Caco-2 (cell line): ENCODE measurements around the gene FHIP1B. TPM values are rescaled to one million over a fixed set of nuclear protein-coding genes. Genes with fewer than 3 reads are reported as not detected.

Source experiments
- BruUV-seq: library from RNA; stranded (reverse); fragments of 400-500 nt; replicated peaks from 2 replicates; lab custom pipeline; 2021; lab: Mats Ljungman, UMichigan
- CTCF ChIA-PET: fragments of 300-600 bp; sonication (Branson Sonifier 250); formaldehyde crosslinking; loops from one replicate; lab custom pipeline; 2022; ENCODE audit warnings: antibody characterized with exemption; lab: Charles Lee
- POLR2A ChIA-PET: fragments of 300-600 bp; sonication (Branson Sonifier 250); formaldehyde crosslinking; loops from one replicate; lab custom pipeline; 2022; ENCODE audit warnings: antibody characterized with exemption; lab: Charles Lee
- DNase-seq, 2 experiments: peaks; one replicate each; pipeline versions ENCODE4 v3.0.0 to v3.0.0-alpha.2; 2020 to 2022
- H3K27me3 ChIP-seq: replicated peaks from 2 replicates; pipeline ENCODE4 v1.6.0; 2011; ENCODE audit warnings: low read length; ENCODE audit not compliant: control insufficient read depth, insufficient read depth
- H3K36me3 ChIP-seq: 2 replicates; pipeline ENCODE4 v1.5.1; 2011; ENCODE audit warnings: low read length; ENCODE audit not compliant: control insufficient read depth, insufficient read depth
- H3K4me1 ChIP-seq: fragments of 250-450 bp; sonication (Bioruptor Pico); 2 replicates; pipeline ENCODE4 v1.5.1; 2020; ENCODE audit warnings: mild to moderate bottlenecking
- H3K4me3 ChIP-seq: 2 replicates; pipeline ENCODE4 v1.5.1; 2011; ENCODE audit warnings: low read depth, mild to moderate bottlenecking, control low read depth, low read length
- H3K9me3 ChIP-seq: fragments of 250-450 bp; sonication (Bioruptor Pico); 2 replicates; pipeline ENCODE4 v1.5.1; 2020; ENCODE audit warnings: mild to moderate bottlenecking, moderate library complexity
- H3K27ac Mint-ChIP-seq: one replicate; pipeline ENCODE4 v1.8.0; 2022; ENCODE audit warnings: mixed read lengths; ENCODE audit not compliant: unreplicated experiment
- H3K27me3 Mint-ChIP-seq: one replicate; pipeline ENCODE4 v1.8.0; 2022; ENCODE audit warnings: mixed read lengths; ENCODE audit not compliant: insufficient read depth, unreplicated experiment
- H3K36me3 Mint-ChIP-seq: one replicate; pipeline ENCODE4 v1.8.0; 2022; ENCODE audit warnings: mild to moderate bottlenecking, mixed read lengths; ENCODE audit not compliant: insufficient read depth, unreplicated experiment
- H3K4me1 Mint-ChIP-seq: one replicate; pipeline ENCODE4 v1.8.0; 2022; ENCODE audit warnings: low read depth, mixed read lengths; ENCODE audit not compliant: unreplicated experiment
- H3K4me3 Mint-ChIP-seq: one replicate; pipeline ENCODE4 v1.8.0; 2022; ENCODE audit warnings: mild to moderate bottlenecking, moderate library complexity, mixed read lengths; ENCODE audit not compliant: unreplicated experiment
- H3K9me3 Mint-ChIP-seq: one replicate; pipeline ENCODE4 v1.8.0; 2022; ENCODE audit warnings: mixed read lengths; ENCODE audit not compliant: unreplicated experiment
- CTCF ChIP-seq, 2 experiments: fragments of 200-600 bp in 1 of 2; IDR thresholded peaks; 1 replicate in 1 of 2; 2 replicates in 1 of 2; pipeline versions ENCODE4 v1.5.1 to v1.8.0; 2011 to 2022; ENCODE audit warnings: antibody characterized with exemption in 1 of 2, control low read depth in 1 of 2, inconsistent platforms in 1 of 2, low read depth in 1 of 2, low read length in 1 of 2, mild to moderate bottlenecking in 1 of 2, moderate library complexity in 1 of 2; ENCODE audit not compliant: insufficient read depth in 1 of 2, severe bottlenecking in 1 of 2, unreplicated experiment in 1 of 2
- intact Hi-C: fragments of 100-400 bp; cut with micrococcal nuclease; formaldehyde crosslinking; loops from one replicate; pipeline ENCODE4 v1.10.0; 2022; ENCODE audit not compliant: unreplicated experiment
- total RNA-seq: library from RNA; stranded (reverse); gene quantifications from 2 replicates; pipeline ENCODE4 v1.2.3, GENCODE V29; 2022

Gene FHIP1B
- total RNA-seq, 1 experiment from 2014 or later: 26.8 TPM

GRCh38 chr11:6200975-6201374, 33.5 kb downstream of the FHIP1B start:
- ChIA-PET POLR2A (no interaction called here), CTCF (no interaction called here)
- BruUV-seq: no TSS peak
- Histone ChIP-seq H3K4me3 (no peak overlapping the region), H3K36me3 (peaks cover 5% of the 10 kb centered on the region; the same call in 1 of the 2 replicates), H3K4me1 (no peaks in the 10 kb centered on the region), H3K9me3 (no peaks in the 10 kb centered on the region), H3K27me3 (no peaks in the 10 kb centered on the region)
- Mint-ChIP-seq H3K9me3 (no peaks in the 10 kb centered on the region), H3K36me3 (no peaks in the 10 kb centered on the region), H3K4me3 (no peak overlapping the region), H3K27ac (no peak overlapping the region), H3K27me3 (peaks cover 5% of the 10 kb centered on the region), H3K4me1 (no peaks in the 10 kb centered on the region)
- no peak for TF ChIP-seq CTCF (IDR thresholded peaks at IDR 0.05; ENCODE audit: insufficient read depth in 1 of 2, low read depth in 1 of 2, low read length in 1 of 2, severe bottlenecking in 1 of 2, unreplicated experiment in 1 of 2)
- intact Hi-C loops: no loop called here
- no peak for DNase-seq

- DNase-seq: no peak
- POLR2A ChIA-PET: no interaction called here
- H3K9me3 Mint-ChIP-seq: no peaks in the 10 kb centered on the region
- intact Hi-C loops: no loop called here
- H3K36me3 Mint-ChIP-seq: no peaks in the 10 kb centered on the region
- CTCF ChIA-PET: no interaction called here
- H3K27me3 Mint-ChIP-seq: peaks cover 5% of the 10 kb centered on the region
- H3K4me1 ChIP-seq: no peaks in the 10 kb centered on the region
- no peak within 1 kb of the TSS for H3K27ac Mint-ChIP-seq
- H3K4me3 ChIP-seq: no peak within 1 kb of the TSS
- H3K9me3 ChIP-seq: no peaks in the 10 kb centered on the region
- H3K27me3 ChIP-seq: no peaks in the 10 kb centered on the region
- no peak within 1 kb of the TSS for H3K4me3 Mint-ChIP-seq
- TF ChIP-seq CTCF (IDR thresholded peaks at IDR 0.05; ENCODE audit: insufficient read depth in 1 of 2, low read depth in 1 of 2, low read length in 1 of 2, severe bottlenecking in 1 of 2, unreplicated experiment in 1 of 2): no peak
- H3K4me1 Mint-ChIP-seq: no peaks in the 10 kb centered on the region
- H3K36me3 ChIP-seq: no peaks in the 10 kb centered on the region
- no TSS peak for BruUV-seq
Observed at GRCh38 chr11:6199174-6199810, 35.1 kb downstream of the FHIP1B start, which contains the start of gene OR52W1. Gene OR52W1, plus strand, starts transcription at chr11:6199224. Its CDS starts 0 bp downstream, at chr11:6199224.

- no peaks in the 10 kb centered on the region for H3K9me3 Mint-ChIP-seq
- H3K27ac Mint-ChIP-seq: no peak overlapping the region
- intact Hi-C loops: no loop called here
- ChIA-PET POLR2A (no interaction called here), CTCF (no interaction called here)
- Histone ChIP-seq H3K4me3 (no peak overlapping the region), H3K9me3 (no peaks in the 10 kb centered on the region), H3K36me3 (no peaks in the 10 kb centered on the region), H3K27me3 (no peaks in the 10 kb centered on the region), H3K4me1 (no peaks in the 10 kb centered on the region)
- BruUV-seq: no TSS peak
- H3K27me3 Mint-ChIP-seq: peaks cover 5% of the 10 kb centered on the region
- no peak for TF ChIP-seq CTCF (IDR thresholded peaks at IDR 0.05; ENCODE audit: insufficient read depth in 1 of 2, low read depth in 1 of 2, low read length in 1 of 2, severe bottlenecking in 1 of 2, unreplicated experiment in 1 of 2)
- no peak for DNase-seq
- no peaks in the 10 kb centered on the region for H3K4me1 Mint-ChIP-seq
- no peak overlapping the region for H3K4me3 Mint-ChIP-seq
- no peaks in the 10 kb centered on the region for H3K36me3 Mint-ChIP-seq
Observed at GRCh38 chr11:6197466-6198200, 36.8 kb downstream of the FHIP1B start.
